ENCODE measurements around the gene BGLAP.
"Not testable (repeated sequence)": the region's sequence is repeated elsewhere in the genome, so short reads cannot be mapped to it uniquely, and the experiment has no call there.

BGLAP gene

DNA sequence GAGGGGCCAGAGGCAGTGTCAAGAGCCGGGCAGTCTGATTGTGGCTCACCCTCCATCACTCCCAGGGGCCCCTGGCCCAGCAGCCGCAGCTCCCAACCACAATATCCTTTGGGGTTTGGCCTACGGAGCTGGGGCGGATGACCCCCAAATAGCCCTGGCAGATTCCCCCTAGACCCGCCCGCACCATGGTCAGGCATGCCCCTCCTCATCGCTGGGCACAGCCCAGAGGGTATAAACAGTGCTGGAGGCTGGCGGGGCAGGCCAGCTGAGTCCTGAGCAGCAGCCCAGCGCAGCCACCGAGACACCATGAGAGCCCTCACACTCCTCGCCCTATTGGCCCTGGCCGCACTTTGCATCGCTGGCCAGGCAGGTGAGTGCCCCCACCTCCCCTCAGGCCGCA lies at the start of gene BGLAP:
TSS of gene BGLAP (plus strand) at position 259 of the 400 bp plus-strand sequence. CDS start at position 307, 48 bp downstream.
- no peak for DNase-seq (ENCODE audit: low read depth in 2 of 2)

DNA sequence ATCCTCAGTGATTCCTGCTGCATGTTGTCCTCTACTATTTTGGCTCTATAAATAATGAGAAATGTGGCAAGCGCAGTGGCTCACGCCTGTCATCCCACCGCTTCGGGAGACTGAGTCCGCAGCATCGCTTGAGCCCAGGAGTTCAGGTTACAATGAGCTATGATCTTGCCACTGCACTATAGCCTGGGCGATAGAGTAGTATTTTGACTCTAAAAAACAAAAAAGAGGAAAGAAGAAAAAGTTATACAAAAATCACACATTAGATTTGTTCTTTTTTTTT lies 48.8 kb upstream of the BGLAP start:
- DNase-seq (ENCODE audit: low read depth in 2 of 2) = no peak

DNA sequence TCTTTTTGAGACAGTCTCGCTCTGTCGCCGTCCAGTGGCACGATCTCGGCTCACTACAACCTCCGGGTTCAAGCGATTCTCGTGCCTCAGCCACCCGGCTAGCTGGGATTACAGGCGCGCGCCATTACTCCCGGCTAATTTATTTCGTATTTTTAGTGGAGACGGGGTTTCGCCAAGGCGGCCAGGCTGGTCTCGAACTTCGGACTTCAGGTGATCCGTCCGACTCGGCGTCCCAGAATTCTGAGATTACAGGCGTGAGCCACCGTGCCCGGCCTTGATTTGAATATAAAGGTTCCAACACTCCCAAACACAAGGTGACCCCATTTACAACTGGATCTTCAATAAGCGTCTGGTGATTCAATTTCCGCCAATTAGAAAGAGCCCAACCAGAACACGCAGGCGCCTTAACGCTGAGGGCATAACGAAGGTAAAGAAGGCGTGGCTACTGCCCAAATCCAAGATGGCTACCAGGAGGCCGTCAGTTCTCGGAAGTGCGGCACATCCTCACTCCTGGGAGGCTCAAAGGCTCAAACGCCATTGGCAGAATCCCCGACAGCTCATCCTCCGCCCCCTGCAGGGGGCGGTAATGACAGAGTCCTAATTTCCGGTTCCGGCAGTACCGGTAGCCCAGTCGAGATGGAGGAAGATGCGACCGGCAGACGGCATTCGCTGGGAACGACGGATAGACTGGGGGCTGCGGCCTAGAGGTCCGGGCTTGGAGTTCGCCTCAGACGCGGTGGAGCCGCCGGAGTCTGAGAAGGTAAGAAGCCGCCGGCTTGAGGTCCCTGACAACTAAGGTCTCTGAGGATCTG lies 48.3 kb upstream of the BGLAP start, which contains the start of gene SLC25A44:
TSS of gene SLC25A44 (plus strand) at position 617 of the 812 bp plus-strand sequence. CDS start 5,744 bp downstream, outside the sequence.
- peak; percentile 84 to 93 for DNase-seq (ENCODE audit: low read depth in 2 of 2)

DNA sequence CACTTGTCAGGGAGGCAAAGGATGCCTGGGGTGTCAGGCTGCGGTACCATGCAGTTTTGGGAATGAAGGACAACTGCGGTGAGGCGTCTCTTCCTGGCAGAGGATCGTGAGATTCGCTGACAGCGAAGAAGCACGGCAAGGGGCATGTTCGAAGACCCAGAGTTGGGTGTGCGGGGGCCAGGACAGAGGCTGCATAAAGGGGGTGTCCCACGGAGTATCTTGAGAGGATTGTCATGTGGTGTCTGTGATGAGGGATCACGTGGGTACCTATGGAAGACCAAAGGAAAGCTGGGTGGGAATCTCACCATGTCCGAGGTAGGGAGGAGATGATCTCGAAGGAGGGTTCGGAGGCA lies 47.7 kb upstream of the BGLAP start:
- DNase-seq (ENCODE audit: low read depth in 2 of 2) = no peak

DNA sequence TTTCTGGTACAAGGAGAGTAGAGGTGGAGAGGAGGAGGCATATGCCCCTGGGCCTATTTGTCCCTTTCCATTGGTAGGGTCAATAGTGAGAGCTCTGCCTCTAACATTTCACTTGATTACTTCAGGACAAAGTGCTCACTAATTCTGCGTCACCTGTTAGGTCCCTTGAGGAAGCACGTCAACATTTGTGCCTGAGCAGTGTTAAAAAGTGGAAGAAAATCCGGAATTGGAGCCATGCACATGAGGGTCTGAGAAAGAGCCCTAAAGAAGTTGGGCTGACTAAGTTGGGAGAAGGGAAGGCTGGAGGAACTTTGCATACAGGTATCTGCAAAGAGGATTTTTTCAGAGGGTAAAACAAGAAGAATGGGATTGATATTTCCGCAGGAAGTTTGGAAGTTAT lies 46.1 kb upstream of the BGLAP start:
- DNase-seq (ENCODE audit: low read depth in 2 of 2) = no peak

DNA sequence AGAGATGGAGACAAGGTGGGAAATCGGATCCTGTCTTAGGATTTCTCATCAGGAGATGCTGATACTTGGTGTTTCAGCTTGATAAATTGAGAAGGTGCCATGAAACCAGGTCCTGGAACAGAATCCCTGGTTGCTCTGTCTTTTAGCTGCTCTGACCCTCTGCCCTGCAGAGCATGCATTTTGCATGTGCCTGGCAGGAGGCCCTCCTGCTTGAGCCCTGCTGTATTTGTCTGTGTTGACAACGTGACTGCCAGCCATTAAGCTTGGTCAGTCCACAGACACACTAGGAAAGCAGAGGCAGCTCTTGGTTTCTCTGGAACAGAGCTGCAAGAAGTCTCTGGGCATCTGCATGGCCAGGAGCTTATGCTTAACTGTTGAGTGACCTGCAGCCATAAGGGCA lies 45.5 kb upstream of the BGLAP start:
- DNase-seq (ENCODE audit: low read depth in 2 of 2) = no peak

DNA sequence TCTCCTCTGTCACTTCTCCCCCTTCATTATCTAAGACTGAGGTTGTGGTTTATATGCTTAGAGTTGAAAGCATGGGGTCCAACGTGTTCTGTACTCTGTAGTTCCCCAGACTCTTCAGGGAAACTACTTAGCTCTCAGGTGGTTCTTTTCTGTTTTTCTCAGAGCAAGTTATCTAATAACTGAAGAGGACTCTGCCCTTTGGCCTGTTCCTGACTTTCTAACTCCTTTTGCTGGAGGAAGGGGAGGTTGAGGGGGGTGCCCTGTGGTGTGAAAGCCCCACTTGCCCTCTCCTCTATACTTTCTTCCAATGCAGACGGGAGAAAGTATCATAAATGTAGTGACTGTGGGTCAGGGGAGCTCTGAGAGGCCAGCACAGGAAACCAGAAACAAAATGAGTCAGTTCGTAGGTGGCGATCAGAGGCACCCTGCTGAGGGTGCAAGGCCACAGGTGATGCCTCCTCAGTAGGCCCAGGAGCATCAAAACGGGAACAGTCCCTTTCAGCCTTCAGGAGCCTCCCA lies 43.1 kb upstream of the BGLAP start:
- DNase-seq (ENCODE audit: low read depth in 2 of 2) = no peak

DNA sequence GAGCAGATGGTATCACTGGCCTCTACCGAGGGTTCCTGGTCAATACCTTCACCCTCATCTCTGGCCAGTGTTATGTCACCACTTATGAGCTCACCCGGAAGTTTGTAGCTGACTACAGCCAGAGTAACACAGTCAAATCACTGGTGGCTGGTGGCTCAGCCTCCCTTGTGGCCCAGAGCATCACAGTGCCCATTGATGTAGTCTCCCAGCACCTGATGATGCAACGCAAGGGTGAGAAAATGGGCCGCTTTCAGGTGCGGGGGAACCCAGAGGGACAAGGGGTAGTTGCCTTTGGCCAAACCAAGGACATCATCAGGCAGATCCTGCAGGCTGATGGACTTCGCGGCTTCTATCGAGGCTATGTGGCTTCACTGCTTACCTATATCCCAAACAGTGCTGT lies 41.9 kb upstream of the BGLAP start:
- no peak for DNase-seq (ENCODE audit: low read depth in 2 of 2)

DNA sequence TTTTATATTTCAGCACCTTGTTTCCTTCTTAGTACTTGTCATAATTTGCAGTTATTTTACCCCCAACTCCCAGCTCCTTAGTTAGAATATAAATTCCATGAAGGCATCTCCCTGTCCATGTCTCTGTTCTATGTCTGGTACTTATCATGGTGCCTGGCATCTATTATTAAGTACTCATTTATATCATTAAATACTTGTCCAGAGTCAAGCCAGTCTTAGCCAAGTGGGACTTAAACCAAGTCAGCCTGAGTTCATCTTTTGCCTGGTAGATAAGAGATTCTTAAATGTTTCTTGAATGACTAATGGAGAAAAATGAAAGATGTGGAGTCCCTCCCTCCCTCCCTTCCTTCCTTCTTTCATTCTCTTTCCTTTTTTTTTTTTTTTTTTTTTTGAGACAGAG lies 38.7 kb upstream of the BGLAP start:
- no peak for DNase-seq (ENCODE audit: low read depth in 2 of 2)

DNA sequence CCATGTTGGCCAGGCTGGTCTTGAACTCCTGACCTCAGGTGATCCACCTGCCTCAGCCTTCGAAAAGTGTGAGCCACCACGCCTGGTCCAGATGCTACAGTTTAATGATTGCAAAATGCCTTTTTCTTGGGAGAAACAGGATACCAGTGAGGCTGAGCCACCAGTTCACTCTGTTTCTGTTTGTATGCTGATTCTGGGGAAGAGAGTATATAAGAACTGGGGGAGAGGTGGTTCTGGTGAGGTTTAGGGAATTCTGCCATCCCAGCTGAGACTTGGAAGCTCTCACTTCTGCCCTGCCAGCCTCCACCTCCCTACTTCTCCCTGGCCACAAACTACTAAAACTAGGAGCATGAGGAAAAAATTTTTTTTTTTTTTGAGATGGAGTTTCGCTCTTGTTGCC lies 37.3 kb upstream of the BGLAP start:
- no peak for DNase-seq (ENCODE audit: low read depth in 2 of 2)

DNA sequence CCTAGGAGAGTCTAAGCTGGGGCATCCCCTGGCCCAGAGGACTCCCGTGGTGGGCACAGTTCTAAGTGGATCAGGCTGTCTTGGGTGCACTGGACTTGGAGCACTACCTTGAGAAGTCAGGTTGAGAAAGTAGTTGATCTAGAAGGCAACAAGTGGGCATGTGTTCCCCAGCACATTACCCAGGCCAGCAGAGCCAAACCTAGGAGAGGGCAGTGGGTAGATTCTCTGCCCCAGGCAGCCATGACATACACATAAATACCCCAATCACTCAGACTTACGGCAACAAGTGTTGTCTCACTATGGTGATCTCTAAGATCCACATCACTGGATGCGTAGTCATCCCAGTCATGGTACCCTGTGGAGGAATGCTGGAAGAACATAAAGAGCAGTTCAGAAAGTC lies 30.7 kb upstream of the BGLAP start:
- DNase-seq (ENCODE audit: low read depth in 2 of 2) = no peak

DNA sequence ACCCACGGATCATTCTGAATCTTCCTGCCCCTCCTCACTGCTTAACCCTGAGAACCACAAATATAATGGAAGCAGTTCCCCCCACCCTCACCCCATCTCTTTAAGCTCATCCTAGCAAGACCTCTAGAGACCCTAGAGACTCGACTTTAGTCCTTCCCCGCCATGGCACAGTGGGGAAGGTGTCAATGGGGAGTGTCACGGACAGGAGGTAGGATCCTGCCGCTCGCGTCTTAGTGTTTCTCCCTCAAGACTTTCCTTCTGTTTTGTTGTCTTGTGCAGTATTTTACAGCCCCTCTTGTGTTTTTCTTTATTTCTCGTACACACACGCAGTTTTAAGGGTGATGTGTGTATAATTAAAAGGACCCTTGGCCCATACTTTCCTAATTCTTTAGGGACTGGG lies 29.9 kb upstream of the BGLAP start:
- no peak for DNase-seq (ENCODE audit: low read depth in 2 of 2)

DNA sequence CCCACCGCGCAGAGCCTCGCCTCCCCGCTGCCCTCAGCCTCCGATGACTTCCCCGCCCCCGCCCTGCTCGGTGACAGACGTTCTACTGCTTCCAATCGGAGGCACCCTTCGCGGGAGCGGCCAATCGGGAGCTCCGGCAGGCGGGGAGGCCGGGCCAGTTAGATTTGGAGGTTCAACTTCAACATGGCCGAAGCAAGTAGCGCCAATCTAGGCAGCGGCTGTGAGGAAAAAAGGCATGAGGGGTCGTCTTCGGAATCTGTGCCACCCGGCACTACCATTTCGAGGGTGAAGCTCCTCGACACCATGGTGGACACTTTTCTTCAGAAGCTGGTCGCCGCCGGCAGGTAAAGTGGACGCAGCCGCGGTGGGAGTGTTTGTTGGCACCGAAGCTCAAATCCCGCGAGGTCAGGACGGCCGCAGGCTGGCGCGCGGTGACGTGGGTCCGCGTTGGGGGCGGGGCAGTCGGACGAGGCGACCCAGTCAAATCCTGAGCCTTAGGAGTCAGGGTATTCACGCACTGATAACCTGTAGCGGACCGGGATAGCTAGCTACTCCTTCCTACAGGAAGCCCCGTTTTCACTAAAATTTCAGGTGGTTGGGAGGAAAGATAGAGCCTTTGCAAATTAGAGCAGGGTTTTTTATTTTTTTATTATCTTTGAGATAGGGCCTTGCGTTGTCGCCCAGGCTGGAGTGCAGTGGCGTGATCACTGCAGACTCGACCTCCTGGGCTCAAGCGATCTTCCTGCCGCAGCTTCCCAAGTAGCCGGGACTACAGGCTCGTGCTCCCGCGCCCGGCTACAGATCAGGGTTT lies 28.9 kb upstream of the BGLAP start, which contains the start of gene PMF1:
TSS of gene PMF1 (plus strand) at position 175 of the 811 bp plus-strand sequence. CDS start at position 184, 9 bp downstream.
- peak; percentile 95 to 96 for DNase-seq (ENCODE audit: low read depth in 2 of 2)

DNA sequence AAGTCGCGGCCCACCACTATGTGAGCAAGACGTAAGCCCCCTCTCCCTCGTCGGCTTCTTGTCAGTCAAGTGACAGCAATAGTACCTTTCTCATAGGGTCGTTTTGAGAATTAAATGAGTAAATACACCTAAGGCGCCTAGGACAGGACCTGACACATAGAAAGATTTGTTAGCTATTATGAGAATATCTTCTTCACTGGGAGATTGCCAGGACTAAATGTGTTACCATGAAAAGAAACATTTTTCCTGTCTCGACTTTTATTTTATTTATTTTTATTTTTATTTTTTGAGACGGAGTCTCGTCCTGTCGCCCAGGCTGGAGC lies 28.4 kb upstream of the BGLAP start:
- no peak for DNase-seq (ENCODE audit: low read depth in 2 of 2)

DNA sequence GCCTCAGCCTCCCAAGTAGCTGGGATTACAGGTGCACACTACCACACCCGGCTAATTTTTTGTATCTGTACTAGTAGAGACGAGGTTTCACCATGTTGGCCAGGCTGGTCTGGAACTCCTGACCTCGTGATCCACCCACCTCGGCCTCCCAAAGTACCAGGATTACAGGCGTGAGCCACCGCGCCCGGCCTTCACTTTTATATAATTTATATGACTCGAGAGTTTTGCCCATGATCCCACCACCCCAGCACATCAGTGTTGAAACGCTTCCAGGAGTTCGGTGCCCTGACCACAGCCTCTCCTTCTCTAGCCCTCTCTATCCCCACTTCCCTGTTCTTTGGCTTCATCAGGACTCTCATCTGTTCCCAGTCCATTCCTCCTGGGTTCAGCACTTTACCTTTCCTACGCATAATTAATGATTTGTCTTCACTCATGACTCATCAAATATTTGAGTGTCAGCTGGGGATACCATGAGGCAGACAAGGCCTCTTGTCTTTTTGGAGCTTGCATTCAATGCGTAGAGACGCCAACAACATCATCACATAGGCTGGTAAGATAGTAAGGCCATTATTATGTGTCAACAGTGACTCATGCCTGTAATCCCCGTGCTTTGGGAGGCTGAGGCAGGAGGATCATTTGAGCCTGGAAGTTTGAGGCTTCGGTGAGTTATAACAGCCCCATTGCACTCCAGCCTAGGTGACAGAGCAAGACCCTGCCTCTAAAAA lies 27.8 kb upstream of the BGLAP start:
- no peak for DNase-seq (ENCODE audit: low read depth in 2 of 2)

DNA sequence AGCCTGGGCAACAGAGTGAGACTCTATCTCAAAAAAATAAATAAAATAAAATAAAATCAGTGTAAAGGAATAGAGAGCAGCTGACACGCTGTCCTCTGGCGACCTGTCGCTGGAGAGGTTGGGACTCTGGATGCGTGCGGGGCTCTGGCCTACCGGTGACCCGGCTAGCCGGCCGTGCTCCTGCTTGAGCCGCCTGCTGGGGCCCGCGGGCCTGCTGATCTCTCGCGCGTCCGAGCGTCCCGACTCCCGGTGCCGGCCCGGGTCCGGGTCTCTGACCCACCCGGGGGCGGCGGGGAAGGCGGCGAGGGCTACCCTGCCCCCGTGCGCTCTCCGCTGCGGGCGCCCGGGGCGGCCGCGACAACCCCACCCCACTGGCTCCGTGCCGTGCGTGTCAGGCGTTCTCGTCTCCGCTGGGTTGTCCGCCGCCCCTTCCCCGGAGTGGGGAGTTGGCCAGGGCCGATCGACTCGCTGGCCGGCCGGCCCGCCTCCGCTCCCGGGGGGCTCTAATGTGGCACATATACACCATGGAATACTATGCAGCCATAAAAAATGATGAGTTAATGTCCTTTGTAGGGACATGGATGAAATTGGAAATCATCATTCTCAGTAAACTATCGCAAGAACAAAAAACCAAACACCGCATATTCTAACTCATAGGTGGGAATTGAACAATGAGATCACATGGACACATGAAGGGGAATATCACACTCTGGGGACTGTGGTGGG lies 25.5 kb upstream of the BGLAP start:
- DNase-seq (ENCODE audit: low read depth in 2 of 2) = not testable (repeated sequence)

DNA sequence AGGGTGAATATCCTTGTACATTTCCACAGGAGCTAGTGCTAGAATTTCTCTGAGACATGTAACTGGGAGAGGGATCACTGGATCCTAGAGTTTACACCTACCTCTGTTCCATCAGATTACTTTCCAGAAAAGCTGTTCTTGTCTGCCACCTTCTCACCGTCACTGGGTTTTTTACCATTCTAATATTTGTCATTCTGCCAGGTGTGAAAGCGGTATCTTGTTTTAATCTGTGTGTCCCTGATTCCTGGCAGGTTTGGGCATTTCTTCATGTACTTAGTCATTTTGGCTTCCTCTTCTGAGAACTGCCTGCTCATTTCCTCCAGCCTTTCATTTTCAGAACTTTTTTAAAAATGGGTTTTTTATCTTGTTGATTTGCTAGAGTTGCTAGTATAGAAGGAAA lies 24.1 kb upstream of the BGLAP start:
- no peak for DNase-seq (ENCODE audit: low read depth in 2 of 2)

DNA sequence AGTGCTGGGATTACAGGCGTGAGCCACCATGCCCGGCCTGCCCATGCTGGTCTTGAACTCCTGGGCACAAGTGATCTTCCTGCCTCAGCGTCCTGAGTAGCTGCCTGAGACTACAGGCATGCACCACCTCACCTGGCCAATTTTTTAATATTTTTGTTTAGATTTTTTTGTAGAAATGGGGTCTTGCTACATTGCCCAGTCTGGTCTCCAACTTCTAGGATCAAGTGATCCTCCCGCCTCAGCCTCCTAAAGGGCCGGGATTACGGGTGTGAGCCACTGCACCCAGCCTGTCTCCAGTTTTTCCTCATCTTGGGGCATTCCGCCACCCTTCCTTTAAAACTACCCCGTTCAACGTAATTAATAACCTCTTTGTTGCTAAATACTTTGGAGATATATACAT lies 21.8 kb upstream of the BGLAP start:
- DNase-seq (ENCODE audit: low read depth in 2 of 2) = no peak

DNA sequence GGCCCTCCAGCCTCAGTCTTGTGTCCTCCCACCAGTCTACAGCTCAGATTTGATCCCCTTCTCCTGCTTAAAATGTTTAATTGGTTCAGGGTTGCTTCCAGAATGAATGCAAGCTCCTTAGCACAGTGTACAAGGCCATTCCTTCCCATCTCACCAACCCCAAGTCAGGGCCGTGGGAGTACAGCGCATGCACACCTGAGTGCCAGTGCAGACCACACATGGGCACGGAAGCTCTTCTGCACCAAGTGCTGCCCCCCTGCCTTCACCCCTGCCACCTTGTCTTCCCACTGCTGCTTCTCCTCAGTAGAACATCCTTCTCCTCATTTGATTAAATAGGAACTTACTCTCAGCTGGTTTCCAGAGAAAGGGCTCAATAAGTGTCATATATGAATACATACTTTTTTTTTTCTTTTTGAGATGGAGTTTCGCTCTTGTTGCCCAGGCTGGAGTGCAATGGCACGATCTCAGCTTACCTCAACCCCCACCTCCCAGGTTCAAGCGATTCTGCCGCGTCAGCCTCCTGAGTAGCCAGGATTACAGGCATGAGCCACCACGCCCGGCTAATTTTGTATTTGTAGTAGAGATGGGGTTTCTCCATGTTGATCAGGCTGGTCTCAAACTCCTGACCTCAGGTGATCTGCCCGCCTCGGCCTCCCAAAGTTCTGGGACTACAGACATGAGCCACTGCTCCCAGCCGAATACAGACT lies 19.8 kb upstream of the BGLAP start:
- no peak for DNase-seq (ENCODE audit: low read depth in 2 of 2)

DNA sequence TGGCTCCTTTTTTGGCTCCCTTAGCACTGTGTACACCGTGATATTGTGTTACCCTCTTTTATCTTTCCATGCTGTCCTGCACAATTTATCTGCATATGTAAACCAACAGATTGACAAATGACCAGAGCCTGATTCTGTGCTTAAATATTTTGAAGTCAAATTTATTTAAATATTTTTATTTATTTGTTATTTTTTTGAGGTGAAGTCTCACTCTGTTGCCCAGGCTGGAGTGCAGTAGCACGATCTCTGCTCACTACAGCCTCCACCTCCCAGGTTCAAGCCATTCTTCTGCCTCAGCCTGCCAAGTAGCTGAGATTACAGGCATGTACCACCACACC lies 16.3 kb upstream of the BGLAP start:
- no peak for DNase-seq (ENCODE audit: low read depth in 2 of 2)

DNA sequence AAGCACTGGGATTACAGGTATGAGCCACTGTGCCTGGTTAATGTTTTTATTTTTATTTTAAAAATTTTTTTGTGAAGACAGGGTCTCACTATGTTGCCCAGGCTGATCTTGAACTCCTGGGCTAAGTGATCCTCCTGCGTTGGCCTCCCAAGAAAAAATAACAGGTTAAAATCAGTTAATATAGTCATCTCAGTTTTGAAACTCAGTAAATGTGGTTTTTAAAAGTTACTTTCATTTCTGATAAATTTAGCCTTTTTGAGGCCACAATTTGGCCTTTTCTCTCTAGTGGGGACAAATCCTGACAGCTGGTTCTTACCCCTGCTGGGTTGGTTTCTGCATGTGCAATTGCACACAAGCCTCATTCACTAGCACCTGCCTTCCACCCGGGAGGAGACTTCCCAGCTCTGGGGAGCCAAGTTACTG lies 15.9 kb upstream of the BGLAP start:
- no peak for DNase-seq (ENCODE audit: low read depth in 2 of 2)

All from stimulated activated CD8-positive, alpha-beta memory T cell treated with anti-CD3 and anti-CD28 coated beads, Interleukin-2, amount 100 ng/mL, for 48 hours (primary cell).